NCI-H1417 treated with DMSO at 0.1 percent for 48 hours (cell line): ENCODE data around the gene HIVEP3.

Source experiments
- DNase-seq: peaks from one replicate; lab custom pipeline; 2025; lab: John Stamatoyannopoulos, UW

The HIVEP3 gene

DNA sequence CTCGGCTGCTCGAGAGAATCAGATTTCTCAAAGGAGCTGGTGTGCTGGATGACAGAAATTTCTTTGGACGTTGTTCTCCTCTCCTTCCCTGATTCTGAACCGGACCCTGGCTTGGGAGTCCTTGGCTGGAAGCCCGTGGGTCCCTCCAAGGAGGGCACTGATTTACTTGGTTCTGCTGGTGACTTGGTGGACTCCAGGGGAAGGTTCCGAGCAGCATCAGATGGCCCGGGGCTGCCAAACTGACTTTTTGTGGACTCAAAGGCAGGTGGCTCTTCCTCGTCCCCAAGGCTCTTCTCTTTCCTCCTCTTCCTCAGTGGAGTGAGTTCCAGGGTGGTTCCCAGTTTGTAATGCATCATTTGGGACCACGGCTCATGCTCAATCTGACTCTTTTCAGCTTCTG, 336.4 kb downstream of the HIVEP3 start:
- no peak for DNase-seq

DNA sequence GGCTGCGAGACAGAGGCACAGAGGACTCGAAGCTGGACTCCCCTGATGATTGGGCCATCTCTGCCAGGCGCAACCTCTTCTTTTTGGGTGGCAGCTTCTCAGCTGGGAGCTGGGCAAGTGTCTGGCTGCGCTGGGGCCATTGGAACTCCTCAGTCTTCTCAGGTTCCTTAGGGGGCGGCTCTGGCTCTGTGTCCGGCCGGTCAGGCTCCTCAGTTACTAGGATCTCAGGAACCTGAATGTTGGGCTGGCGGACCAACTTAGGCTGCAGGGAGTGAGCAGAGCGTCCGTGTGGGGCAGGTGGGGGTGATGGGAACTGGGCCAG, 336.8 kb downstream of the HIVEP3 start:
- no peak for DNase-seq

DNA sequence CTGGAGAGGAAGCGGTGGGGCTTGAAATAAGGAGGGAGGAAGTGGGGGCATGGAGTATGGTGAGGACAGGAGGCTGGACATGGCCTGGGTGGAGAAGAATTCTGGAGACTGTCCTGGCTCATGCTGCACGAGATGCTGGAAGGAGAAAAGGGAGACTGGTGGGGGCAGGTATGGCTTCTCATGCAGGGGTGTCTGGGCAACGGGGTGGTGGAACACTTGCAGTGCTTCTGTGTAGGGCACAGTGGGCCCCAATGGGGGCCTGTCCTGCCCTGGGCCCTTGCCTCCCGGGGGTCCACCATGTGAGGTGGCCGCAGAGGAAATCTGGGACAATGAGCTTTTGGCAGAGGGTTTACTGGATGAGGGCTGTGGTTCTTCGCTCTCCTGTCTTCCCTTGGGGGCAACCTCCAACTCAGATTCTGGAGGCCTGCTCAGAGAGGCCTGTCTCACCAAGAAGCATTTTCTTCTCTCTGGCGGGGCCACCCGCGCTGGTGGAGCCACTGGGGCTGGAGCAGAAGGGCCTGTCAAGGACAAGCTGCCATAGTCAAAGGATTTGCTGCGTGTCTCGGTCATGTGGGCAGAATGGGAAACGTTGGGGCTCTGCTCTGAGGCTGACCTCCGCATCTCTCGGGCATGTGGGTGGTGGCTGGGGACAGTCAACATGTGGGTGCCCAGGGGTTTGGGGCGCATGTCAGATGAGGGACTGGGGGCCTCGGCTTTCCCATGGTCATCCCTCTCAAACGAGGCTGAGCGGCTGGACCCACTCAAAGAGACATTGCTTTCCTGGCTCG, 337.3 kb downstream of the HIVEP3 start:
- no peak for DNase-seq

DNA sequence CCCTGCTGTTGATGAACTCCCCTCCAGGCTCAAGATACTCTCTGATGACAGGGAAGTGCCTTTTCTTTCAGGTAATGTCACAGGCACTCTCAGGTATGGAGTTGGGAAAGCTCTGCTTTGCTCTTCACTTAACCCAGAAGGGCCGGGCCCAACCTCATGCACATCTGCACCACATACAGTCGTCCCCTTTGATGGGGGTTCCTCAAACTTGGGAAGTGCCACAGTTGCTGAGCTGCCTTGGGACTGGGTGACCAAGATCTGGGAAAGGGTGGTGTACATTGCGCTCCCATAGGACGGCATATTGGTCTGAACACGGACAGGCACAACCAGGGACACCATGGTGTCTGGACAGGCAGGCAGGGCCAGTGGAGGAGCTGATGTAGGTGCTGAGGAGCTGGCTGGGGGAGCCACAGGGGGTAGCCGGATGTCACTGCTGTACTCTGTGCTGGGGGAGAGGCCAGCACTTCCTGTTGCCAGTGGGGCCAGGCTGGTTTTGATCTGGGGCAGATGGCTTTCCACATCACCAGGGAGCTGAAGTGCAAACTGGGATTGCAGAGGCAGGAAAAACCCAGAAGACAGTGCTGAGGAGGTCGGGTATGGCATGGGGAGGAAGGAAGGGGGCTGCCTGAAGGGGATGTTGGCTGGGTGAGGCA, 338.1 kb downstream of the HIVEP3 start:
- no peak for DNase-seq

DNA sequence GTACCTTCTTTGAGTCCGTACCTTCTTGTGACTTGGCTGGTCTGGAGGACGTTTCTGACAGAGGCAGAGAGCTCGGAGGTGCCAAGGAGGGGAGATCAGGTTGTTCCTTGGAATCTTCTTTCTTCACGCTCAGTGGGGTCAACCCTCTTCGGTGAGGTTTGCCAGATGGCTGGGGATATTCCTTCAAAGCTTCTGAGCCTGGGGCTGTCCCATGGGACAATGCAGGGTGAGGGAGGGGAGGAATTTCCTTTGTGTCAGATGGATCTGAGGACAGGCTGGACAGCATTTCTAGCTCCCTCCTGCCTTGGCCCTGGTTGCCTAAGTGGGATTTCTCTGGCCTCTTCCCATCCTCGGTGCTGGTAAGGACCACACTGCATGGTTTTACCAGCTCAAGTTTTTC, 338.7 kb downstream of the HIVEP3 start:
- no peak for DNase-seq

DNA sequence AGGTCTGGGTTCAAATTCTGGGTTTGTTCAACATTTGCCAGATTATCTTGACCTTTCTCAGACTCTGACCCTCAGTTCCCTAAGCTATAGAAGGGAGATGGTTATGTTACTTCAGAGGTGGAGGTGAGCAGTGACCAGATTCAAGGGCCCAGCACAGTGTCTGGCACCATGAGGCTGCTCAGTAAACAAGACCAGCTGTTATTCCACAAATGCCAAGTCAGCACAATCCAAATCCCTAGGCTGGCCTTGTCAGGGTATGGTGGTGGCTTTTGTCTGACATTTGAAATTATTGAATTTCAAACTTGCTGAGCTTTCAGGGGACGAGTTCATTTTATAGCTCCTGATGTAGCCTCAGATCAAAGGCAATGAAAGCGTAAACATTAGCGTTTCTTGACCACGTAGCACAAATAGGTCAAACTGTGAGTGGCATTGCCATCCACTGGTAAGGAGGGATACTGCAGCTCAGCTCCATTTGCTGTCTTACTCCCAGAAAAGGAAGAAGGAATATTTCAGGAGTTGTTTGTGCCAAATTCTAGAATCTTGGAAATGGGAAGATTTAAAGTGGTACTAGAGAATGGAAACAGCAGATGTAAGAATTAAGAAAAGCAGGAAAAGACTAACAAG, 339.9 kb downstream of the HIVEP3 start:
- no peak for DNase-seq

DNA sequence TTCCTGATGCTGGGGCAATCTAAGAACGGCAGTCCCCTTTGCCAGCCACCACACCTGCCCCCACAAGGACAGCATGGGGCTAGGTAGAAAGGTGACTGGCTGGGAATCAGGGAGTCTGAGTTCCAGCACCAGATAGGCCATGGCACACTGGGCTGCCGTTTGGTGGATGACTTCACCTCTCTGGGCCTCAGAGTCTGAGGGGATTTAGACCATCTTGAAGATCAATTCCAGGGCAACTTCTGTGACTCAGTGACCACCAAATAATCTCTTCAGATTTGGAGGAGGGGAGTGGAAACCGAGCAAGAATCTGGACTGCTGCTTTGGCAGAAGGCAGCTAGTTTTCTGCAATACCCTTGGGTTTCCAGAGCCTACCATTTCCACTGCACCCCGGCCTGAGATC, 342.1 kb downstream of the HIVEP3 start:
- no peak for DNase-seq

DNA sequence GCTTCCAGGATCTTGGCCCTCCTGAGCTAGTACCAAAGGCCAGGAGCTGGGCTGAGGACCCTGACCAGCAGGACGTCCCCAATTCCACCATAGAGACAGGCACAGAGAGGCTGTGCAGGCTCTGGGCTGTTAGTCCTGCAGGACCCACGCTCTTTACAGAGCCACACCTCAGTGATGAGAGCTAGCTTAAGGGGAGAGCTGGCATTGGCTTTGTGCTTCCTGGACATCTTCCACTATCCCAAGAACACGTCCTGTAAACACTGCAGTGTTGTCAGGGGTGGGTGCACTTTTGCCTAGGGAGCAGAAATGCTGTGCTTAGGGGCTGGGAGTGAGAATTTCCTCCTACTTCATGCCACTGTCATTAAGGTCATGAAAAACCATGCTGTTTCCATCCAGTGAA, 342.5 kb downstream of the HIVEP3 start:
- DNase-seq: no peak

DNA sequence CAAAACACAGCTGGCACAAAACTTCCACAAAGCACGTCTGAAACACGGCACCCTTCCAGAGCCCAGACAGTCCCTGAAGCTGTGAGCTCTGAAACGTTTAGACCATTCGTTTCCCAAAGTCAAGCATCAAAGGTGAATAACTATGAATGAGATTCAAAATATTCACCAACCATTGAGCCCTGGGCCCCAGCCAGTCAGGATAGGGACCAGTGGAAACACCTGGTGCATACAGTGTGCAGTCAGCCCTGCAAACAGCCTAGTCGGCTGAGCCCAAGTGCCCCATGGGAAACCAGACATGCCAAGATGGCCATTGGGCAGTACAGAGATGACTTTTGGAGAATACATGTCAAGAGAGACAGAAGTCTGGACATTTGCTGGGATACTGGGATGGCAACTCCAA, 343.9 kb downstream of the HIVEP3 start:
- DNase-seq: no peak

DNA sequence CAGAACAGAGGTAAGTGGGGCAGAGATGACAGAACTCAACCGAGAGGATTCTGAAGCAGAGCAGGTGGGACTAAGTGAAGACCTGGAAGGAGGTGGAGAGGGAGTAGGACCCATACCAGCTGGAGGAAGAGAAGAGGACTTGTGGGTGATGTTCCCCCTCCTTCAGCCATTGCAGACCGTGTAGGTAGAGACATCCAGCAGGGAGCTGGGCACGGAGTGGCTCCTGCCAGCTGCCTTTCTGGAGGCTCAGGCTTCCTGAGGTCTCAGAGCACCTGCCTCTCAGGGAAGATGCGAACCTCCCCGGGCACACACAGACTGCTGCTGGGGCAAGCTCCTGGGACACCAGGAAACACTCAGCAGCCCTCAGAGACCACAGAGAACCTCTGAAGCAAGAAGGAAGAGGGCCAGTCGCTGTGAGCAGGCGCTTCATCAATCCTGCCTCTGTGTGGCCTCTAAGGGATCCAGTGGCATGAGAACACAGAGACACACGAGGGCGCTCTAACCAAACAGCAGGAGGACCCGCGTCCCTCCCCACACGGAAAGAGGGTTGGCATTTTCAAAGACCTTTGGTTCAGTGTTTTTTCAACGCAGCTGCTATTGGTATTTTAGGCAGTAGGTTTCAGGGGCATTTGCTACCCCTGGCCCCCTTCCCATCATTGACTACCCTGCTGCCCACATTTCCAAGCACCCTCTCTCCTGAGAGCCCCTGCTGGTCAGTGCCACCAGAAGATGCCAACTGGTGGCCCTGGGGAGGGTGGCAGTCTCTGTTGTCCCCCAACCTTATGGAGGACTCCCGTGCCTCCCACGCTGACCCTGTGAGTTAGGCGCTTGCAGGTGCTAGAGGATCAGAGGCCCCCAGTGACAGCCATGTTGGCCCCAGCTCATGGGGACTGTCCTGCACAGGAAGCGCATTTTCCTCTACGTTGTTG, 344.7 kb downstream of the HIVEP3 start:
- peak; percentile 41 for DNase-seq

DNA sequence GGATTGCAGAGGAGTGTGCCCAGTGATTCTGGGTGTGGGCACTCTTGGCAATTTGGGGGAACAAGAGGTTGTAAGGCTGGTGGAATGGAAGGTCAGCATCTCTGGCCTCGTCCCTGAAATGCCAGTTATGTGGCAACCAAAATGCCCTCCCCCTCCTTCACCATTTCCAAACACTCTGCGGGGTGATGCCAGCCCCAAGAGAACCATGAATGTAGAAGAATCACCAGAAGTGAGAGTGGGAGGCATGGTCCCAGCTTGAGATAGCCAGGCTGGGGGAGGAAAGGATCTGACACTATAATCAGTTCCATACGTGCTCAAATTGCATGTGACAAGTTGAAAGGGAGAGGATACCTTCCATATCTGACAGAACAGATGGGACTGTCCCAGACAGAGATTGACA, 345.5 kb downstream of the HIVEP3 start:
- DNase-seq: no peak

DNA sequence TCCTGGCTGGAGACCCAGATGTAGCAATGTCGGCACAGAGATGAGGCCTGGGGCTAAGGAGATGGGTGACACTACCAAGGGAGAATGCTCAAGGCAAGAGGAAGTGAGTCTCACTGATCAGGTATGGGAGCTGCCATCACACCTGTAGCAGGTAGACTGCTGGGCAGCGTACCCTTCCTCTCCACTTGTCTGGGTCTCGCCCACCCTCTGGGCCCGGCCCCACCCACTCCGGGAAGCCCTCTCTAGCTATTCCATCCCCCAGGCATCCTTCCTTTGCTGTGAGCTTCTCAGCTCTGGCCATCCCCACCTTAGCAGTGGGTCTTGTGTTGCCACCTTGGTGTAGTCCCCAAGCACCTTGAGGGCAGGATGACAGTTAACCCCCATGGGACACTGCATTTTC, 346.5 kb downstream of the HIVEP3 start:
- no peak for DNase-seq

DNA sequence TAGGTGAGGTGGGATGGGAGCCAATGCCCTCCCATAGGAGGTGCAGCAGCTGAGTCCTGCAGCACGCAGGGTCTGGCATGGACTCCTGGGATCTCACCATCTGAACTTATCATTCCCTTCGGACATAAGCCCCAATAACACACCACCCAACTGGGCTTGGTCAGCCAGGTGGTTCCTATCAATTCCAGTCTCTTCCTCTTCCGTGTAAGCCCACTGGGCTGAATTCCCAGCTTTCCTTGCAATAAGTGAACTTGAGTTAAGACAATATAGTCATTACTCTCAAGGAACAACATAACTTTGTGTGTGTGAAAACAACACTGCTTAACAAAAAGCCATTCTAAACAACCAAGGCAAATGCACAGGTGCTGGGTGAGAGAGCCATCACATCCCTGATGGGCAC, 347.7 kb downstream of the HIVEP3 start:
- DNase-seq: no peak

DNA sequence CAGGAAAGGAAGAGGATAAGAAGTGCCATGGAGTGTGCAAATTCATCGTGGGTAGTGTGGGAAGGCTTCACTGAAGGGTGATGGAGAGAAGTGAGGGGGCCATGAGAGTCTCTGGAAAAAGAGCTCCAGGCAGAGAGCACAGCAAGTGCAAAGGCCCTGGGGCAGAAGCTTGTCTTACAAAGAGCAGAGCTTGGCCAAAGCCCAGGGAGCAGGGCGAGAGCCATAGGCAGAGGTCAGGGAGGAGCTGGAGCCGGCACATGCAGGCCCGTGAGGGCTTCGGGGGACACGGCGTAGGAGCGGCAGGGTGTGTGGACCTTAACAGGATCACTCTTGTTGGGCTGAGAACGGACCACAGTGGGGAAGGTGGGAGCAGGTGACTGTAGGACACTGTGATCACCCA, 350.5 kb downstream of the HIVEP3 start:
- no peak for DNase-seq

DNA sequence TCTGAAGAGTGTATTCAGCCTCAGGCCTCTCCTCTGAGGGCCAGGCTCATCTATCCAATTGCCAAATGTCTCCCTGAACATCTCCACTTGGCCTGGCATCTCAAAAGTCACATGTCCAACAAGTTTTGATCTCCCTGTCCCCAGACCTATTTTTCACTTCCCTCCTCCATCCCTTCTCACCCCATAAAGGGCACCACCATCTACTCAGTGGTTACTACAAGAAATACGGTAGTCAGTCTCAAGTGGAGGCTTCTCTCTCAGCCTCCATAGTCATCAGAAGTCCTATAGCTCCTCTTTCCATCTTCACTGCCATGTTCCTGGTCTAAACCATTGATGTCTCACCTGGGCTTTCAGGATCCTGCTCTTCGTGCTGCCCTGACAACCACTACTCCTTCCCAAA, 351.8 kb downstream of the HIVEP3 start:
- no peak for DNase-seq

DNA sequence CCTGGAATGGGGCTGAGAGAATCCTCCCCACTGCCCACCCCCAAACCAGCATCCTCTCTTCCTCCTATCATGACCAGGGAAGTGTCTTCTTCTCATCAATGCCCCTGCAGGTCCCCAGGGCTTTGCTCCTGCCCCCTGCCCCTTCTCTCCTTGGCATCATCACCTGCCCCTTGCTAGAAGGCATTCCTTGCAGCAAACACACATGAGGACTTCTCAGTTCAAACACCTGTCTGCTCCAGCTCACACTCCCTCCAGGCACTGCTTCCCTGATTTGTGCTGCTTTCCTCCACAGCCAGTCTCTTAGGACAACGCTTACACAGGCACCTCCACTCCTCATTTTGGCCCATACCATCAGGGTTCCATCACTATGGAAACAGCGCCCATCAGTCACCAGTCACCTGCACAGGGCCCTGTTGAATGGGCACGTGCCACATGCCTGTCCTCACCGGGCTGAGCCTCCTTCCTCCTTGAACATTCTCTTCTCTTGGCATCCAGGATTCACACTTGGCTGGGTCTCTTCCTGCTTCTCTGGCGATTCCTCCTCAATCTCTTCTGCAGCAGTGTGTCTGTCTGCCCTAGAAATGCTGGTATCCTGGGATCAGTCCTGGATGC, 352.3 kb downstream of the HIVEP3 start:
- DNase-seq: no peak

DNA sequence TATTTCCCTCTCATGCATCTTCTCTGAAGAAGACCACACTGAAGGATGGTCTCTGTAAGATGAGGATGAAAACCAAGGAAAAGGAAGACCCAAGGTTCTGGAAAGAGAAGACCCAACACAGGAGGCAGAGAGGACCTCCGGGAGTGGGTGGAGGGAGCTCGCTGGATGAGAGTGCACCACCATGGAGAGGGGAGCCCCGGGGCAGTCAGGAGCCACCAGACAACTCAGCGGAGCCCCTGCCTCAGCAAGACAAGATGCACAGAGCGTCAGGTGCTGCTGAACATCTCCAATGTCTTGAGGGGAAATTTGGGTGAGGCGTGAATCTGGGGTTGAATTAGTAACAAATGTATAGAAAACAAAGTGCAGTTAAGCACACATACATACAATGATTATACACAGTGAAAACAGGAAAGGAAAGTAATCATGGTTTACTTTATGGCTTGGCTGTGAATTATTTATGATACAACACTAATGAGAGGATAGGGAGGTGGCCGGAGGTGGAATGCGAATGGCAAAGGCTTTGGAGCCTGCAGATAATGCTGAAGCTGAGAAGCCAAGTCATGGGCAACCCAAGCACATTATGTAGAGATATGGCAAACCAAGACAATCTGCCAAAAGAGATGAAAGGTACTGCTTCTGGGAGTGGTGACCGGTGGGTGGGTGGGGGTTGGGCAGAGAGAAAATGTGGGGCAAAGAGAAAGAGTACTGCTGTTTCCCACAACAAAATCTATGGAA, 353.8 kb downstream of the HIVEP3 start:
- no peak for DNase-seq

DNA sequence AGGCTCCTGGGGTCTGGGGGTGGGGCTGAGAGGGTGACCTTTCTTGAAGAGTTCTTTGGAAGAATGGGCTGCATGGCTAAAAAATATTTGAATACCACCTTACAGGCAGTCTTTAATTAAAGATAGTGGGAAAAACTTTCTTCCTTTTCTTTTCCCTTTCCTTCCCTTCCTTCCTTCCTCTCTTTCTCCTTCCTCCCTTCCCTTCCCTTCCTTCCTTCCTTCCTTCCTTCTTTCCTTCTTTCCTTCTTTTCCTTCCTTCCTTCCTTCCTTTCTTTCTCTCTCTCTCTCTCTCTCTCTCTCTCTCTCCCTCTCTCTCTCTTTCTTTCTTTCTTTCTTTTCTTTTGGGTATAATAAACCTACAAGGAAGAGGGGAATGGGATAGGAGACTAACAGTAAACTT, 356.4 kb downstream of the HIVEP3 start:
- DNase-seq: no peak

DNA sequence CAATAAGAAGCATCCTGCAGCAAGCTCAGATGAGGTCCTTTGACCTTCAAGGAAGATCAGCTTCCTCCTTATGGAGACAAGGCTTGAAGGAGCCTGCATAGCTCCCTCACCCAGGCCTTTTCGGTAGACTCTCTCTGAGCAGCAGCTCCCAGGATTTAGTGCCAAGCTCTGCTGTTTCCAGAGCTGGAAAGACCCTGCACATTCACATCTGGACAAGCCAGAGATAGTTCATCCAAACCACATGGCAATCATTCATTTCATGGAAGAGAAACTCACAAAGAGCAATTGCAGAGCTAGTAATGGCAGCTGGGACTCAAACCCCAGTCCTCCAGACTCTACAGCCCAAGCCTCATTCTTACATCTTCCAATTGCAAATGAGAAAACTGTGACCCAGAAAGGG, 357.8 kb downstream of the HIVEP3 start:
- no peak for DNase-seq

DNA sequence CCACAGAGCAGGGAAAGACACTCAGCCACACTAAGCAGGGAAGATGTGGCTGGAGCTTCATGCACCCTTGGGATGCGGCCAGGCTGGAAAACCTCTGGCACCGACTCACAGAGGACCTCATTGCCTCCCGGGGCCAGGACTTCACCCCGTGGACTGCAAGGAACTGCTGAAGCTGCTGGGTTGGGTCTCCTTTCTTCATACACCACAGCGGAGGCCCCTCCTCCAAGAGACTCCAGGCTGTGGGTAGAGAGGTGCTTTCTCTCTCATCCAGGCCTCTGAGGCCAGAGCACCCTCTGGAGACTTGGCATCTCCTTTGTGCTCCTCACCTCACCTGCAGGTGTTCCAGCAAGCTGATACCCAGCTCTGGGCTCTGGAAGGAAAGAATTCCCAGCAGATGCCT, 358.2 kb downstream of the HIVEP3 start:
- no peak for DNase-seq

DNA sequence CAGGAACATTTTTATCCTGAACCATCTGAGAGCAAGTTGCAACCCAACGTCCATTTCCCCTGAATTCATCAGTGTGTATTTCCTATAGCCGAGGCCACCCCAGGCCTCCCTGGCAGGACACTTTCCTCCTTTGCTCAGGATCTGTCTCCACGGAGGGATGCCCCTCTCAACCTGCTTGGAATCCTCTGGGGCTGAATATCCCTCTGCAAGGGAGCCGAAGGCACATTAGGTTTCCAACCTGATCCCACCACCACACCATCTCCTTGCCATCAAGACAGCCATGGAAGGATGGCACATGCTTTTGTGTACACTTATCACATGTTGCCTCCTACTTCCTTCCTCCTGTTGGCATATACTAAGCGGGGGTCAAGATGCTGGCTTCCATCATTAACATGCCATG, 359.4 kb downstream of the HIVEP3 start:
- DNase-seq: no peak
